Cardiac muscle cell (in vitro differentiated cells and primary cell): ENCODE results near the gene KCNN2. TPM values are rescaled to one million over a fixed set of nuclear protein-coding genes. Genes with fewer than 3 reads are reported as not detected.

Experiments used
- DNase-seq, 2 donors: peaks; one replicate each; pipeline versions ENCODE4 v3.0.0 to v3.0.0-alpha.2; 2010 to 2017; ENCODE audit warnings: low read depth in 1 of 2, low spot score in 1 of 2
- H3K27ac ChIP-seq: fragments of 200-600 bp; sonication (generic); 2 replicates; pipeline ENCODE4 v1.5.1; 2016
- H3K27me3 ChIP-seq: fragments of 200-600 bp; sonication (generic); 2 replicates; pipeline ENCODE4 v1.6.0; 2016; ENCODE audit warnings: control low read depth
- H3K36me3 ChIP-seq: fragments of 200-600 bp; sonication (generic); 2 replicates; pipeline ENCODE4 v1.5.1; 2016; ENCODE audit warnings: control low read depth
- H3K4me1 ChIP-seq: fragments of 200-600 bp; sonication (generic); 2 replicates; pipeline ENCODE4 v1.8.1; 2017; ENCODE audit warnings: low read depth, mild to moderate bottlenecking, mixed run types
- H3K4me3 ChIP-seq: fragments of 200-600 bp; sonication (generic); 2 replicates; pipeline ENCODE4 v1.5.1; 2016; ENCODE audit warnings: mild to moderate bottlenecking
- H3K9me3 ChIP-seq: fragments of 200-600 bp; sonication (generic); 2 replicates; pipeline ENCODE4 v1.5.1; 2017; ENCODE audit warnings: low read depth, mild to moderate bottlenecking, control low read depth
- polyA plus RNA-seq: library from polyadenylated mRNA; unstranded; fragments of >200 nt; fragmentation: Nextera tagmentation; extraction: Ambion mirVana; gene quantifications from 2 replicates; pipeline ENCODE4 v1.2.1, GENCODE V29; 2016
- total RNA-seq: library from RNA; depleted of rRNA; stranded (reverse); fragments of >200 nt; gene quantifications from 2 replicates; pipeline ENCODE4 v1.2.3, GENCODE V29; 2016
- TF ChIP-seq, protein P1 (sequence below): IDR thresholded peaks from 2 replicates; pipeline ENCODE4 v1.5.1; 2012; ENCODE audit warnings: low read depth, mild to moderate bottlenecking, low read length

KCNN2 gene
- total and polyA plus RNA-seq, 2 experiments from 2014 or later, result 13.5 to 44.9 TPM

DNA sequence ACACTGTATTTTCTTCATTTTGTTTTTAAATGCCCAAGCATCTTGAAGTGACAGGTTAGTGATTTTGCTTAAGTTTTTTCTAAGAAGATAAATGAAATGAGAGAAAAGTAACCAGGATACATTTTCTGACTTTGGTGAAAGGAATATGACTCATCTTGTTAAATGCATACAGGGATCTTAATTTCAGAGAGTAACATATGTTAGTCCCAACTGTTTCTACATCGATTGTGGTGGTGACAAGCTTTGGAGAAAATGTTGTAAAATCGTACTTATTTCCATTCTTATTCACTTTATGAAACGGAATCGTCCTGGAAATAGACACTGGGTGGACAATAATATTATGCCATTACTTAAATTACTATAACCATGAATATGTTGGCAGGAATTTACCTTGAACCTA lies 107.5 kb downstream of the KCNN2 start:
- peaks cover 3% of the 10 kb centered on the region for H3K4me1 ChIP-seq
- no peak overlapping the region for H3K4me3 ChIP-seq
- no peaks in the 10 kb centered on the region for H3K27me3 ChIP-seq
- H3K9me3 ChIP-seq, result no peaks in the 10 kb centered on the region
- H3K36me3 ChIP-seq, result no peaks in the 10 kb centered on the region
- no peak overlapping the region for H3K27ac ChIP-seq
- TF ChIP-seq, protein P1, sequence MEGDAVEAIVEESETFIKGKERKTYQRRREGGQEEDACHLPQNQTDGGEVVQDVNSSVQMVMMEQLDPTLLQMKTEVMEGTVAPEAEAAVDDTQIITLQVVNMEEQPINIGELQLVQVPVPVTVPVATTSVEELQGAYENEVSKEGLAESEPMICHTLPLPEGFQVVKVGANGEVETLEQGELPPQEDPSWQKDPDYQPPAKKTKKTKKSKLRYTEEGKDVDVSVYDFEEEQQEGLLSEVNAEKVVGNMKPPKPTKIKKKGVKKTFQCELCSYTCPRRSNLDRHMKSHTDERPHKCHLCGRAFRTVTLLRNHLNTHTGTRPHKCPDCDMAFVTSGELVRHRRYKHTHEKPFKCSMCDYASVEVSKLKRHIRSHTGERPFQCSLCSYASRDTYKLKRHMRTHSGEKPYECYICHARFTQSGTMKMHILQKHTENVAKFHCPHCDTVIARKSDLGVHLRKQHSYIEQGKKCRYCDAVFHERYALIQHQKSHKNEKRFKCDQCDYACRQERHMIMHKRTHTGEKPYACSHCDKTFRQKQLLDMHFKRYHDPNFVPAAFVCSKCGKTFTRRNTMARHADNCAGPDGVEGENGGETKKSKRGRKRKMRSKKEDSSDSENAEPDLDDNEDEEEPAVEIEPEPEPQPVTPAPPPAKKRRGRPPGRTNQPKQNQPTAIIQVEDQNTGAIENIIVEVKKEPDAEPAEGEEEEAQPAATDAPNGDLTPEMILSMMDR, result no peak
- no peak for DNase-seq

DNA sequence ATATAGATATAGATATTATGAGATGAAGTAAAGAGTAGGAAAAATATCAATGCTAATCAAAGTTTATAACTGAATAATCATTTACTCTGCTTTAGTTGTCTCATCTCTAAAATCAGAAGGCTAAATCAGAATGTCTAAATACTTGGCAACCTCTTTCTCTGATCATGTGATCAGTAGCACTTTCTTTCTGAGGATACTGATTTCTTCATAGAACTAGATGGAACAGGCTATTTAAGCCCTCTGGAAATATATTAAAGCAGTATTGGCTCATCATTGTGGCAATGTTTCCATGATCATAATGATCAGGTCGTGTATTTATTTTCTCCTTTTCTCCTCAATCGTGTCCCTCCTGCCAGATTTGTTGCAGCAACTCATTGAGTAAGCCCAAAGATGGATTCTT lies 109.7 kb downstream of the KCNN2 start:
- Histone ChIP-seq H3K36me3 (no peaks in the 10 kb centered on the region), H3K4me3 (no peak overlapping the region), H3K27me3 (no peaks in the 10 kb centered on the region), H3K27ac (no peak overlapping the region), H3K4me1 (peaks cover 3% of the 10 kb centered on the region), H3K9me3 (no peaks in the 10 kb centered on the region)
- DNase-seq, result no peak
- TF ChIP-seq, protein P1, result no peak

DNA sequence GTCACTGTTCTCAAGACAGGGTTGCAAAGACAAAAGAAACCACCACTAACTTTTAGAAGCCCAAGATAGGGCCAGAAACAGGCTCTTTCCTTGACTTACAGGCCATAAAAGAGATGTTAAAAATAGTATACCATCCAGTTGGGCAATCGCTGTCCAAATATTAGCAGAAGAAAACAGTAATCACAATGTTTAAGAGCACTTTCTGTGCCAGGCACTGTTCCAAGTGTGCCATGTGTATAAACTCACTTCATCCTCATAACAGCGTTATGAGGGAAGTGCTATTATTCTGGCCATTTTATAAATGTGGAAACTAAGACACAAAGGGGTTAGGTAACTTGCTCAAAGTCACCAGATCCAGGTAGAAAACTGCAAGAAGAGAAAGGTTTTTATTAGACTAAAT lies 111.7 kb downstream of the KCNN2 start:
- TF ChIP-seq, protein P1, result no peak
- no peak for DNase-seq

DNA sequence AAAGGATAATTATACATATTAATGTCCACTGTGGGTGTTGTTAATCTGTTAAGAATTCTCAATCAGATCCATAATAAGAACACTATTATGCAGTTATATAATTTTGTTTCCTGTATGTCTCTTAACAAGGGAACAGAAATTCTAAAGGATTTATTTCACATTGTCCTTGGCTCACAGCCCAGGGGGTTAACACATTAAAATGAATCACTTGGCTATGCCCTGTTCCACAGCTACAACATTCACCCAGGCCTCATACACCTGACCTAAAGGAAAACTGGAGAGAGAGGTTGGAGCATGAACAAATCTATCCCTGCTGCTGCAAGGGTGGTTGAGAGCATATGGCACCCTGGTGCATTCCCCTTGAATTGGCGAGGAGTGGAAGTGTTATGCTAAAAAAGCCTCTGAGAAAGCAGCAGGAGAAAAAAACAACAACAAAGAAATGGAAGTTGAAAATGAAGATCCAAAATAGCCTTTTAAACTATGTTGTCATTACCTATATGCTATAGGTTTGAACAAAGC lies 116.0 kb downstream of the KCNN2 start:
- no peak overlapping the region for H3K4me3 ChIP-seq
- H3K4me1 ChIP-seq, result no peaks in the 10 kb centered on the region
- no peak overlapping the region for H3K27ac ChIP-seq
- no peaks in the 10 kb centered on the region for H3K9me3 ChIP-seq
- H3K27me3 ChIP-seq, result no peaks in the 10 kb centered on the region
- TF ChIP-seq, protein P1, result no peak
- no peaks in the 10 kb centered on the region for H3K36me3 ChIP-seq
- no peak for DNase-seq

More for the DNA sequence above, 111.7 kb downstream of the KCNN2 start:
- no peaks in the 10 kb centered on the region for H3K9me3 ChIP-seq
- no peaks in the 10 kb centered on the region for H3K36me3 ChIP-seq
- H3K4me1 ChIP-seq, result no peaks in the 10 kb centered on the region
- no peak overlapping the region for H3K4me3 ChIP-seq
- H3K27me3 ChIP-seq, result no peaks in the 10 kb centered on the region
- no peak overlapping the region for H3K27ac ChIP-seq

DNA sequence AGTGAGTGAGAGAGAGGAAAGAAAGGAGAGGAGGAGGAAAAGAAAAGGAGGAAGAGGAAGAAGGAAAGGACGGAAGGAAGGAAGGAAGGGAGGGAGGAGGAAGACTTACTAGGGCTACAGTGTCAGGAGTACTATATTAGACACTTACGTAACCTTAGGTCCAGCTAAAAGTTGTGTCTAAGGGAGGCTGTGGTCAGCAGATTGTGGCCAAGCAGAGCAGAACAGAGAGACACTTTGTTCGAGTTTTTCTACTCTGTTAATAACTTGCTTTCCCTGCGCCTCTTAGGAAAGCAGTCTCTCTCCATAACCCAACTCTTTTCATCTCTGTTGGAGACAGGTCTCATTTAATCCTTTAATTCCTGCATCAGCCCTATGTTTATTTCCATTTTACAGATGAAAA lies 138.9 kb downstream of the KCNN2 start:
- TF ChIP-seq, protein P1, result no peak
- peaks cover 4% of the 10 kb centered on the region for H3K9me3 ChIP-seq

DNA sequence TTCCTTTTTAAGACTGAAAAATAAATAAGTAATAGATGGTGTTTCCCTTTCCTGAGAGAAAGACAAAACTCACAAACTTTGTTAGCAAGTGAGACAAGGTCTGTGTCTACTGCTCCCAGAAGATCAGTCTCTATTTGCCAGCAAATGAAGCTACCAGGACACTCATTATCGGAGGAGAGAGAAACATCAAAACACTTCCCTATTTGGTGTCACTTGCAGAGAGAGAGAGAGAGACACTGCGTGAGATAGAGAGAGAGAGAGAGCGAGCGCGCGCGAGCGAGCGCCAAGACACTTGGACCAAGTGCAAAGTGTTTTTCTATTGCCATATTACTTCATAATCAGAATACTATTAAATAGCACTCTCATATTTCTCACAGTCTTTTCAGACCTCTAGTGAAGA lies 142.7 kb downstream of the KCNN2 start:
- H3K4me3 ChIP-seq, result no peak overlapping the region
- no peaks in the 10 kb centered on the region for H3K36me3 ChIP-seq
- TF ChIP-seq, protein P1, result no peak
- peaks cover 8% of the 10 kb centered on the region for H3K4me1 ChIP-seq
- H3K27me3 ChIP-seq, result no peaks in the 10 kb centered on the region
- peaks cover 4% of the 10 kb centered on the region for H3K9me3 ChIP-seq
- no peak overlapping the region for H3K27ac ChIP-seq
- no peak for DNase-seq

More for the DNA sequence above, 138.9 kb downstream of the KCNN2 start:
- no peaks in the 10 kb centered on the region for H3K27me3 ChIP-seq
- DNase-seq, result no peak
- H3K27ac ChIP-seq, result no peak overlapping the region
- H3K36me3 ChIP-seq, result no peaks in the 10 kb centered on the region
- no peak overlapping the region for H3K4me3 ChIP-seq
- H3K4me1 ChIP-seq, result peaks cover 8% of the 10 kb centered on the region
